Kidney (tissue), 14 donors: ENCODE results near the gene HHIPL1. TPM values are rescaled to one million over a fixed set of nuclear protein-coding genes. Genes with fewer than 3 reads are reported as not detected.

Experiments
- DNase-seq, 5 donors: peaks; one replicate each; pipeline ENCODE4 v3.0.0-alpha.2; 2013 to 2020
- FAIRE-seq: peaks from 2 replicates; lab custom pipeline; 2012; peaks lifted over from hg19 to GRCh38; lab: Jason Lieb, UNC
- H3K27ac ChIP-seq, 2 donors: one replicate each; pipeline ENCODE4 v1.7.0; 2013; ENCODE audit warnings: low read depth in 2 of 2, low read length in 2 of 2, inconsistent platforms in 1 of 2
- H3K27me3 ChIP-seq: one replicate; pipeline ENCODE4 v1.7.1; 2013; ENCODE audit warnings: low read length, inconsistent platforms; ENCODE audit not compliant: control insufficient read depth, insufficient read depth
- H3K36me3 ChIP-seq, 3 donors: one replicate each; pipeline versions ENCODE4 v1.7.0 to v1.7.1; 2013; ENCODE audit warnings: low read length in 3 of 3, control low read depth in 1 of 3, inconsistent platforms in 1 of 3; ENCODE audit not compliant: insufficient read depth in 3 of 3, control insufficient read depth in 2 of 3
- H3K4me1 ChIP-seq, 3 donors: one replicate each; pipeline versions ENCODE4 v1.7.0 to v1.7.1; 2013; ENCODE audit warnings: low read length in 3 of 3, inconsistent platforms in 1 of 3, low read depth in 1 of 3; ENCODE audit not compliant: control insufficient read depth in 2 of 3, insufficient read depth in 2 of 3
- H3K4me3 ChIP-seq, 3 donors: one replicate each; pipeline versions ENCODE4 v1.7.0 to v1.8.1; 2013; ENCODE audit warnings: low read length in 3 of 3, control low read depth in 1 of 3, inconsistent platforms in 1 of 3
- H3K9ac ChIP-seq, 3 donors: one replicate each; pipeline versions ENCODE4 v1.7.0 to v1.7.1; 2013; ENCODE audit warnings: low read length in 3 of 3, control low read depth in 1 of 3, inconsistent platforms in 1 of 3
- H3K9me3 ChIP-seq, 3 donors: one replicate each; pipeline versions ENCODE4 v1.7.0 to v1.7.1; 2013; ENCODE audit warnings: low read length in 3 of 3, control low read depth in 1 of 3, inconsistent platforms in 1 of 3; ENCODE audit not compliant: control insufficient read depth in 2 of 3, insufficient read depth in 1 of 3
- CTCF ChIP-seq: IDR thresholded peaks from 3 replicates; pipeline ENCODE4 v1.5.1; 2012; ENCODE audit warnings: mild to moderate bottlenecking, moderate library complexity, borderline replicate concordance; ENCODE audit not compliant: insufficient read depth; ENCODE audit errors: extremely low read depth
- intact Hi-C: fragments of 100-400 bp; cut with DNase I; formaldehyde crosslinking; loops from one replicate; pipeline ENCODE4 v1.11.1; 2022
- polyA plus RNA-seq: library from polyadenylated mRNA; stranded (reverse); fragments of 350-450 nt; fragmentation: Illumina TruSeq; extraction: RNeasy Lipid Tissue Mini Kit (QIAGEN cat#74804); gene quantifications from one replicate; pipeline ENCODE4 v1.2.3, GENCODE V29; 2014; ENCODE audit warnings: low read depth, low replicate concordance; ENCODE audit not compliant: insufficient read depth
- total RNA-seq: library from RNA; stranded (reverse); fragmentation: NEBNext Ultra II Directional; extraction: Animal tissue kit (Norgen Biotek cat#: 25700); gene quantifications from one replicate; pipeline ENCODE4 v1.2.1, GENCODE V29; 2021
- donor health status: control.
- donor health status: control.
- donor health status: control.
- donor health status: control.
- donor health status: control.
- donor health status: DM: yes; HTN: yes; CAD: no.
- donor health status: Normal renal cell carcinoma (clear cell type).

The HHIPL1 gene
- total and polyA plus RNA-seq, 2 donors from 2014 or later = 0.32 to 0.88 TPM

- Histone ChIP-seq H3K9ac (no peak overlapping the region), H3K27ac (no peak overlapping the region), H3K4me3 (no peak overlapping the region), H3K36me3 (no peaks in the 10 kb centered on the region), H3K4me1 (peaks cover 0 to 2% (median 0%) of the 10 kb centered on the region in 3 donors), H3K27me3 (no peaks in the 10 kb centered on the region), H3K9me3 (no peaks in the 10 kb centered on the region)
- intact Hi-C loops = loop anchor here (5.0 kb wide), 1 partner anchor 109 kb away; no protein-coding TSS in a partner anchor
- TF ChIP-seq CTCF = no peak
- FAIRE-seq (no peak), DNase-seq (peak in 3 of 5 donors; percentile 33 to 39 (median 33))
Observed at GRCh38 chr14:99626041-99626648, 18.8 kb upstream of the HHIPL1 start.

DNA sequence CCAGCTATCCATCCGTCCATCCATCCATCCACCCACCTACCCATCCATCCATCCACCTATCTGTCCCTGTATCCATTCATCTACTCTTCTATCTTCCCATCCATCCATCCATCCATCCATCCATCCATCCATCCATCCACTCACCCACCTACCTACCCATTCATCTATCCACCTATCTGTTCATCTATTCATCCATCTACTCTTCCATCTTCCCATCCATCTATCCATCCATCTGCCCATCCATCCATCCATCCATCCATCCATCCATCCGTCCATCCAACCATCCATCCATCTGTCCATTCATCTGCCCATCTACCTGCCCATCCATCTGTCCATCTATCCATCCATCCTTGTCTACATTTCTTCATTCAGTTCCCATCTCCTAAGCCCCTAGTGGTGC lies 17.8 kb upstream of the HHIPL1 start:
- no peak for TF ChIP-seq CTCF
- Histone ChIP-seq H3K9me3 (no peaks in the 10 kb centered on the region), H3K9ac (no peak overlapping the region), H3K36me3 (no peaks in the 10 kb centered on the region), H3K4me3 (no peak overlapping the region), H3K27ac (no peak overlapping the region), H3K27me3 (no peaks in the 10 kb centered on the region), H3K4me1 (peaks cover 0 to 2% (median 0%) of the 10 kb centered on the region in 3 donors)
- DNase-seq = no peak
- FAIRE-seq = no peak
- intact Hi-C loops = loop anchor here (5.0 kb wide), 1 partner anchor 110 kb away; no protein-coding TSS in a partner anchor

DNA sequence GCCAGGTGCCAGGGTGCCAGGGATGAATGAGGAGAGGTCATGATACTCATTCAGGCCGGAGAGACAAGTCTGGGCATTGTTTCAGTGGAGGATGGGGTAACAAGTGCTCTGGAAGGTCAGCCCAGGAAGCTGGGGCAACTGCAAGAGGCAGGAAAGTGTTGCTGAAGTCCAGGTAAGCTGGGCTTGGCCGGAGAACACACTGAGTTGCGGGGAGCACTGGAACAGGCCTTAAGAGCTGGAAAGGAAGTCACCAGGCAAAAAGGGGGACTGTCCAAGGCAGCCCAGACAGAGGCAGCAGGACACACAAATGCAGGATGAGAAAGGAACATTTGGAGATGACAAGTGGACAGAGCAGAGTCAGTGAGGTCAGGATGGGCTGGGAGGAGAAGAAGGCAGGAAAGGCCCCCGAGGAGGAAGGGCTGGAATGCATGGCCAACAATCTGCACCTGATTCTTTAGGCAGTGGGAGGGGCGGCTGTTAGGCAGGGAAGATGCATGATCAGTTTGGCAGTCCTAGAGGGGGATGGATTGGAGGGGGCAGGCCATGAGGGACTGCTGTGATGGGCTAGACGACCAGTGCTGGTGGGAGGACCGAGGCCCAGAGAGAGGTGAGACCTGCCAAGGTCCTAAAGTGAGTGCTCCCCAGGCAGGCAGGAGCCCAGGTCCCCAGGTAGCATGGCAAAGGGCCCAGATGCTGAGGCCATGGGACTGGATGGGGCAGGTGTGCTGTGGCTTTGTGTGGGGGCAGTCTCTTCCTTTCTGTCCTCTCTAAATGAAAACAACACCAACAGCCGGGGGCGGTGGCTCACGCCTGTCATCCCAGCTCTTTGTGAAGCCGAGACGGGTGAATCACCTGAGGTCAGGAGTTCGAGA lies 17.2 kb upstream of the HHIPL1 start:
- intact Hi-C loops = loop anchor here (5.0 kb wide), 1 partner anchor 110 kb away; no protein-coding TSS in a partner anchor
- no peak for TF ChIP-seq CTCF
- Histone ChIP-seq H3K27ac (no peak overlapping the region), H3K9ac (no peak overlapping the region), H3K9me3 (no peaks in the 10 kb centered on the region), H3K27me3 (no peaks in the 10 kb centered on the region), H3K4me1 (peaks cover 0 to 2% (median 0%) of the 10 kb centered on the region in 3 donors), H3K4me3 (no peak overlapping the region), H3K36me3 (no peaks in the 10 kb centered on the region)
- DNase-seq (peak in 1 of 5 donors; percentile 41), FAIRE-seq (no peak)
